Memory B cell (primary cell): ENCODE data around the gene ELAVL2.

Experiments
- ATAC-seq: fragments of 150-1000 bp; cut with Tn5 transposase; 2 replicates; pipeline ENCODE4 v1.10.0; 2021; ENCODE audit warnings: low read depth, mild to moderate bottlenecking, moderate library complexity
- DNase-seq, 2 donors: peaks; one replicate each; pipeline ENCODE4 v3.0.0; 2022; ENCODE audit warnings: low spot score in 2 of 2
- H3K27ac Mint-ChIP-seq: one replicate; pipeline ENCODE4 v1.8.0; 2022; ENCODE audit warnings: mild to moderate bottlenecking, moderate library complexity, mixed read lengths
- H3K27me3 Mint-ChIP-seq: one replicate; pipeline ENCODE4 v1.8.0; 2022; ENCODE audit warnings: mixed read lengths
- H3K36me3 Mint-ChIP-seq: one replicate; pipeline ENCODE4 v1.8.0; 2022; ENCODE audit warnings: mild to moderate bottlenecking, mixed read lengths
- H3K4me1 Mint-ChIP-seq: one replicate; pipeline ENCODE4 v1.8.0; 2022; ENCODE audit warnings: mixed read lengths
- H3K4me3 Mint-ChIP-seq: one replicate; pipeline ENCODE4 v1.8.0; 2022; ENCODE audit warnings: mild to moderate bottlenecking, moderate library complexity, mixed read lengths
- H3K9me3 Mint-ChIP-seq: one replicate; pipeline ENCODE4 v1.8.0; 2022; ENCODE audit warnings: mixed read lengths

The ELAVL2 gene

DNA sequence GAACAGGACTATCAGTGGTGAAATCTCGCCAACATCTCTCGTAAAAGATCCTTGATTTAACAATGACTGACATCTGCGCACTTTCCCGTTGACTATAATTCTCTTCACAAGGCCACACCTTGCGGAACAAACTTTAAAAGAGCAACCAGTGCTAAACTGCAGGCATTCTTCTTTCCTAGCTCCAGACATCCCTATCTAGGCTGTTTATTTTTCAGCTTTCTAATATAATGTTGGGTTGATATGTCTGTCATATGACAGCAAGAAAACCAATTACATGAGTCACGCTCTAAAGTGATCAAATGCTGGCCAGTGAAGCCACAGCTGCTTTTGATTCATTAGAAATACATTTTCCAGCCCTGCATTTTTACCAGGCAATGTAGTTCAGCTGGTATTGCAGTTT is 162.5 kb downstream of the ELAVL2 start:
- H3K4me3 Mint-ChIP-seq = no peak overlapping the region
- DNase-seq = no peak

DNA sequence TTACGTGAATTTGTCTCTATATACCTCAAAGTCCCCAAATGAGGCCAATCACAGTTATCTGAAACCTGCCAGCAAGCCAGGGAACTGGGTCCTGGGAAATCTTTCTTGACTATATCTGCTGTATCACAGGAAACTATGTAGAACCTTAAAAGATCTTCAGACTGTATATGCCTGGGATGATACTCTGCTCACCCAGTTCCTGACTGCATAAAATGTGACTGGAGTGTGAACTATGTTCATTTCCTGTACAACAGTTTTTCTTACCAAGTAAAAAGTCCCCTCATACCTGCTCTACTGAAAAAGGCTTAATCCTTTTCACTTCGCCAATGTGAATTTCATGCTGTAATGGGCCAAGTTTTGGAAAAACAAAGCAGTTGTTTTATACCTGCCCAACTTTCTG is 162.9 kb downstream of the ELAVL2 start:
- H3K27ac Mint-ChIP-seq = no peak overlapping the region
- ATAC-seq (no peak), DNase-seq (no peak)
- H3K4me1 Mint-ChIP-seq = no peaks in the 10 kb centered on the region
- H3K9me3 Mint-ChIP-seq = peaks cover 9% of the 10 kb centered on the region
- H3K4me3 Mint-ChIP-seq = no peak overlapping the region
- no peaks in the 10 kb centered on the region for H3K36me3 Mint-ChIP-seq
- no peaks in the 10 kb centered on the region for H3K27me3 Mint-ChIP-seq

More for the DNA sequence above, 162.5 kb downstream of the ELAVL2 start:
- peaks cover 9% of the 10 kb centered on the region for H3K9me3 Mint-ChIP-seq
- no peak for ATAC-seq
- H3K27ac Mint-ChIP-seq = no peak overlapping the region
- no peaks in the 10 kb centered on the region for H3K36me3 Mint-ChIP-seq
- H3K4me1 Mint-ChIP-seq = no peaks in the 10 kb centered on the region
- no peaks in the 10 kb centered on the region for H3K27me3 Mint-ChIP-seq

DNA sequence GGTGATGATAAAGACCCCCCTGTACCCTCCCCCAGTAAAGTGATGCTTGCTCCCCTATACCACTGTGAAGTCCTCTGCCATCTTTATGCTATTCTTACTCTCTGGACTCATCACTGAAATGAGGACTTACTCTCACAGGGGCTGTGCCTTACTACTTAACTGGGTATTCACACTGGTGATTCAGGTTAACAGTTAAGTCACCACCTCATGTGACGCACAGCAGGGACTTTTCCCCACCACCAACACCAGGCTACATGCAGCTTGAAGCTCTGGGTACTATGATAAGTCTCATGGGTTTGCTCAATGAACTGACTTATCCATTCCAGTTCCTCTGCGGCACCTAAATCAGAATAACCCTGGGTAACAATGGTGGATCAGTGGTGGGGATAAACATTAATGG is 163.7 kb downstream of the ELAVL2 start:
- Mint-ChIP-seq H3K9me3 (peaks cover 4% of the 10 kb centered on the region), H3K36me3 (no peaks in the 10 kb centered on the region), H3K4me1 (no peaks in the 10 kb centered on the region), H3K27me3 (no peaks in the 10 kb centered on the region), H3K27ac (no peak overlapping the region), H3K4me3 (no peak overlapping the region)
- DNase-seq = no peak
- ATAC-seq = no peak

DNA sequence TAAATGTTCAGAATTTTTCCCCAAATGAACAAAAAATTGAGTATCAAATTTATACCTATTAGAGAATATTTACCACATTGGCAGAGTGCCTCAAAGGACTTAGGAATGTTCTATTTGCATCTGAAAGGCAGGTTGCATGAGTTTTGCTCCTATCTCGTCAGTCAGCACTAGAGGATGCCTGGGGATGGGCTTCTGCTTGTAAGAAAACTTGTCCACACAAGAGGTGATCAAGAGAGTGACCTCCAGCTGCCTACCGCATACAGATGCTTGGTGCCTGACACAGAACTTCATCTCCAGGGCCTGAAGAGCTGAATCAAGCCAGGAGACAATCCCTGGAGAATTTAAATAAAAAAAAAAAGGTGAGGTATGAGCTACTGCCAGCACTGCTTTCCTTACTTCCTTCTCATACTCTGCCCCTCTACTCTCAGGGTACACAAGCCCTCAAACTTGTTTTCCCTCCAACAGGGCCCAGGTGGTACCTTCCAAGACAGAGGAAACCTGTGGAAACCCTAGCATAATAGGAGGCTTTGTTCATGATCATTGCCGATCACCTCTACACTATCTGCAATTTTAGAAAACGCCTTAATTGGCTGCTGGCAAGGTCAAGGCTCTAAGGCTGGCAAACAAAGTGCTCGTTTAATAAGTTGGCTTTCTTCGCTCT is 166.6 kb downstream of the ELAVL2 start:
- ATAC-seq = no peak
- Mint-ChIP-seq H3K9me3 (peaks cover 3% of the 10 kb centered on the region), H3K27me3 (no peaks in the 10 kb centered on the region), H3K36me3 (no peaks in the 10 kb centered on the region), H3K27ac (no peak overlapping the region), H3K4me3 (no peak overlapping the region), H3K4me1 (no peaks in the 10 kb centered on the region)
- no peak for DNase-seq

DNA sequence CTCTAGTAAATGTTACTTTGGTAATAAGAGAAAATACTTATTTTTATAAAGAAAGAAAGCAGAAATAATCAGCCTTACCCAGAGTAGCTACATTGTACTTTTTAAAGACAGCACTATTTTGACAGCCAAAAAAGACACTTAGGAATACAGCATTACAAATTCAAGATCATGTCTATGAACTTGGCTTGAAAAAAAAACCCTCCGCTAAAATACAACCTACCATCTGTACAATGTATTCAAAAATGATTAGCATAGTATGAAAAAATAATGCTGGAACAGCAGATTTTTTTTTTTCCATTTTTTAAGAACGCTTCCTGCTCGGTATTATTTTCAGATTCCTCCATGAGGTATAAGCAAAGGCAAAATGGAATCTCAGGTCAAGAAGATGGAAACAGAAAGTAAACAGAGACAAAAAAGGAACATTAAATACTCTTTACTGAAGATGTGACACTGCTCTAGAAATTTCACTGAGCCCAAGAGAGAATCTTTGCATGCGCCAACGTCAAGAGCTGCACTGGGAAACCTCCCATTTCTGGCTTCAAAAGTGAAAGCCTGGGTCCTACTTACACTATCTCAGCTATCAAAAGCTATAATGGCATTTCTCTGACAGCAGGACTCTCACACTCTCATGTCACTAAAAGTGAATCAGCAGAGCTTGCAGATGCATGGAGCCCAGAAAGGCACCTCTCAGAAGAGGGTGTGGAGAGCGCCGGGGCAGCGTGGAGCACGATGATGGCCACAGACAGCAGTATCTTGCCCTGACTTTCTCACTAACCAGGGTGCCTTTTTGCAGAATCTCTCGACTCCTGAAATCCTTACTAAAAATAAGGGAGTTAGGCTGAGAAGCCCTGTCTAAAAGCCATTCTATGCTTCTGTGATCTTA is 167.4 kb downstream of the ELAVL2 start:
- ATAC-seq (no peak), DNase-seq (no peak)
- H3K27ac Mint-ChIP-seq = no peak overlapping the region
- no peak overlapping the region for H3K4me3 Mint-ChIP-seq
- H3K36me3 Mint-ChIP-seq = no peaks in the 10 kb centered on the region
- H3K4me1 Mint-ChIP-seq = no peaks in the 10 kb centered on the region
- H3K9me3 Mint-ChIP-seq = peaks cover 3% of the 10 kb centered on the region
- no peaks in the 10 kb centered on the region for H3K27me3 Mint-ChIP-seq

DNA sequence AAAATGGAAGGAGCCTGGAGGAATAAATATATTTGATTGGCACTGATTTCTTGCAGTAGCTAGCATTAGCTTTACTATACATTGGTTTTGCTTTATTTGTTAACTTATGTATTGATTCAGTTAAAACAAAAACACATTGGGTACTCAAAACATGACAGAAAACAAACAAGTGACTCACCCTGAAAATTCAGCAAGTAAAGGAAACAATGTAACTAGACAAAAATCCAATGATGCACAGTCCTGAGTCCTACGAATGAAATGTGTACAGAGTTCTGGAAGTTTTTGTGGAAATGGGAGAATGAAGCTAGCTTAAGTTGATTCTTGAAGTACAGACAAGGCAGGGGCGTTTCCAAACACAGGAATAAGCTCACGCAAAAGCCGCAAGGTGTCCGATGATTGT is 175.0 kb downstream of the ELAVL2 start:
- Mint-ChIP-seq H3K27me3 (no peaks in the 10 kb centered on the region), H3K4me3 (no peak overlapping the region), H3K36me3 (no peaks in the 10 kb centered on the region), H3K9me3 (peaks cover 6% of the 10 kb centered on the region), H3K27ac (no peak overlapping the region), H3K4me1 (no peaks in the 10 kb centered on the region)
- ATAC-seq (no peak), DNase-seq (no peak)

DNA sequence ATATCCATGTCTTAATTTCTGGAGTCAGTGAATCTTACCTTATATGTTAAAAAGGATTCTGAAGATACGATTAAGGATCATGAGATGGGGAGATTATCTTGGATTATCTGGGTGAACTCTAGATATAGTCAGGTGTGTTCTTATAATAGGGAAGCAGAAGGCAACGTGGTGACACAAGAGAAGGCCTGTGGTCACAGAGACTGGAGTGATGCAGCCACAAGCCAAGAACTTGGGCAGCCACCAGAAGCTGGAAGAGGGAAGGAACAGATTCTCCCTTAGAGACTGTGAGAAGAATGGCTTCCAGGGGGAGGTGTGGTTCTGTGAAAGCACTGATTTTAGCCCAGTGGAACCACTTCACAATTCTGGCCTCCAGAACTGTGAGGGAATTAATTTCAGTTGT is 177.4 kb downstream of the ELAVL2 start:
- Mint-ChIP-seq H3K4me1 (no peaks in the 10 kb centered on the region), H3K27ac (no peak overlapping the region), H3K36me3 (no peaks in the 10 kb centered on the region), H3K4me3 (no peak overlapping the region), H3K27me3 (no peaks in the 10 kb centered on the region), H3K9me3 (peaks cover 6% of the 10 kb centered on the region)
- ATAC-seq = no peak
- no peak for DNase-seq

DNA sequence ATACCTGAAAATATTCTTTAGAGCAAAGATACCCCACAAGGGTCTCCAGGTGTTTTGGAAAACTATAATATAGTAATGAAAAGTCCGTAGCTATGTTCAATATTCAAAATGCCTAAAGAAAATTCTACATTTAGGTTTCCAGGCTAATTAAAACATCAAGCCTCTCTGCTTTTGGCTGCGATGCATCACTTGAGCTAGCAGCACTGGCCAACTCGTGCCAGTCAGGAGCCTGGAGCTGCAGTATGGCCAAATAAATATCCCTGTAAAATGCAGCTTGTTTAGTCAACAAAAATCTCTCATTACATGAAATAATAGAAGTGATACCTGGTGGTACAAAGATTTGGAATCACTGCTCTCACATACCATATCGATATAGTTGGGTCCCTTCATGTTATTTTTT is 181.1 kb downstream of the ELAVL2 start:
- H3K27me3 Mint-ChIP-seq = no peaks in the 10 kb centered on the region
- DNase-seq = no peak
- no peak overlapping the region for H3K27ac Mint-ChIP-seq
- H3K36me3 Mint-ChIP-seq = no peaks in the 10 kb centered on the region
- no peak for ATAC-seq
- no peak overlapping the region for H3K4me3 Mint-ChIP-seq
- no peaks in the 10 kb centered on the region for H3K4me1 Mint-ChIP-seq
- peaks cover 5% of the 10 kb centered on the region for H3K9me3 Mint-ChIP-seq

DNA sequence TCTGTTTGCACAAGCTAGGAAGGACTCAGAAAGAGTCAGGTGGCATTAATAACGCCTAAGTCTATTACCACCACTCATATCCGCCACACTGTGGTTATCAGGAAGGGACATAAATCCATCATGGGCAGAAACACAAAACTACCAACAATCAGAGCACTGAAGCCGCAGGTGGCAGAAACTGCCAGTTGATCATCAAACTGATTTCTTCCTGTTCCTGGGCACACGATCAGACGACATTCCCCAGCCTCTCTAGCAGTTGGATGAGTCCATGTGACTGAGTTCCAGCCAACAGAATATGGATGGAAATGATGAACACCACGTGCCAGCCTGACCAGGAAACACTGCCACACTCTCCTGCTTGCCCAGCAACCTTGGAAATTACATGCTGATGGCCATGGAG is 181.7 kb downstream of the ELAVL2 start:
- Mint-ChIP-seq H3K4me3 (no peak overlapping the region), H3K9me3 (peaks cover 5% of the 10 kb centered on the region), H3K36me3 (no peaks in the 10 kb centered on the region), H3K27ac (no peak overlapping the region), H3K27me3 (no peaks in the 10 kb centered on the region), H3K4me1 (no peaks in the 10 kb centered on the region)
- ATAC-seq = no peak
- DNase-seq = no peak

DNA sequence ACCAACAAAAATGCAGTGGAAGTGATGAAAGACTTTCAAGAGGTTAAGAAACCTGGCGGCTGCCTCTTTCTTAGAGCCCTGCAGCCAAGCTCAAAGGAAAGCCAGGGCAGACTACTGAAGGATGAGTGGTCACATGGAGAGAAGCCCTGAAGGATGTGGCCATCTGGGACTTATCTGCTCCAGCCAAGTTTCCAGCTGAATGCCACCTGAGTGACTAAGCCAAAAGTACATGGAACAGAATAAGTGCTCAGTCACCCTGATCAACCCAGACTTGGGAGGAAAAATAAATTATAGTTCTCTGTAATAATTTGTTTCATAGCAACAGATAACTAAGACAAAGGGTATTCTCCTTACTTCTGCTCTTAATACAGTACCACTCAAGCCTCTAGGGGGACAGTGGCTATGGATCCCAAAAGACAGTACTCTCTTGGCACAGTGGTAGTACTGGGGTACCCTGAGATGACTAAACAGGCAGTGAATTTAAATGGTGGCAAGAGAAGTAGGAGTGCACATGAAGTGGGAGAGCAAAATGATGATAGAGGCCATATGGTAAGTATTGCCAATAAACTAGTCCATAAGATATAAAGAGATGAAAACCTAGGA is 182.3 kb downstream of the ELAVL2 start:
- H3K4me3 Mint-ChIP-seq = no peak overlapping the region
- H3K4me1 Mint-ChIP-seq = no peaks in the 10 kb centered on the region
- ATAC-seq (no peak), DNase-seq (no peak)
- H3K27me3 Mint-ChIP-seq = no peaks in the 10 kb centered on the region
- H3K9me3 Mint-ChIP-seq = peaks cover 5% of the 10 kb centered on the region
- H3K36me3 Mint-ChIP-seq = no peaks in the 10 kb centered on the region
- H3K27ac Mint-ChIP-seq = no peak overlapping the region
